ENCODE data around the gene SLC35A3. TPM values are rescaled to one million over a fixed set of nuclear protein-coding genes. Genes with fewer than 3 reads are reported as not detected.

The SLC35A3 gene
- total RNA-seq, 1 experiment from 2014 or later, result 46.5 TPM

GRCh38 chr1:99963041-99963795 is 6.6 kb upstream of the SLC35A3 start:
- DNase-seq (peak; percentile 70), ATAC-seq (peak; percentile 95)
- peak overlapping the region; percentile 1; the same call in 1 of the 2 replicates for H3K27ac ChIP-seq (ENCODE audit: low read length)
- H3K4me3 ChIP-seq (ENCODE audit: low read length), result no peak overlapping the region
- BruUV-seq (replicated peaks), result no TSS peak
- TF ChIP-seq EZH2 (IDR thresholded peaks at IDR 0.05; ENCODE audit: low read length, unreplicated experiment) (no peak), CTCF (conservative IDR thresholded peaks at IDR 0.05; ENCODE audit: low read depth, low read length) (no peak), EZH2phosphoT487 (IDR thresholded peaks at IDR 0.05; ENCODE audit: borderline replicate concordance, low read length) (no peak)
- peak overlapping the region; percentile 29 for H3K4me2 ChIP-seq (ENCODE audit: low read length)
- no peak overlapping the region for H3K9ac ChIP-seq (ENCODE audit: low read length)
- no peaks in the 10 kb centered on the region for H4K20me1 ChIP-seq (ENCODE audit: low read length)
- H3K9me3 ChIP-seq (ENCODE audit: low read length), result no peaks in the 10 kb centered on the region
- H3K27me3 ChIP-seq (ENCODE audit: low read length), result no peaks in the 10 kb centered on the region
- peaks cover 4% of the 10 kb centered on the region for H3F3A ChIP-seq (ENCODE audit: low read length, unreplicated experiment)
- H3K9me2 ChIP-seq (replicated peaks; ENCODE audit: low read length), result no peaks in the 10 kb centered on the region
- no peaks in the 10 kb centered on the region for H3K36me3 ChIP-seq (ENCODE audit: low read depth, low read length)
- ChIA-PET CTCF (no interaction called here), POLR2A (ENCODE audit: unreplicated experiment) (no interaction called here)
- H2AFZ ChIP-seq (ENCODE audit: low read length), result no peak overlapping the region
- H3K79me2 ChIP-seq (ENCODE audit: low read length), result no peaks in the 10 kb centered on the region
- H3K4me1 ChIP-seq (ENCODE audit: insufficient read depth, low read length), result peaks cover 33% of the 10 kb centered on the region
- intact Hi-C loops (cut with micrococcal nuclease), result no loop called here

- Histone ChIP-seq H3K79me2 (ENCODE audit: low read length) (no peaks in the 10 kb centered on the region), H4K20me1 (ENCODE audit: low read length) (no peaks in the 10 kb centered on the region), H3K4me2 (ENCODE audit: low read length) (peak overlapping the region; percentile 67; the same call in 1 of the 2 replicates), H3K9me3 (ENCODE audit: low read length) (no peaks in the 10 kb centered on the region), H2AFZ (ENCODE audit: low read length) (no peak overlapping the region), H3K4me3 (ENCODE audit: low read length) (no peak overlapping the region), H3K4me1 (ENCODE audit: insufficient read depth, low read length) (peaks cover 44% of the 10 kb centered on the region), H3K9me2 (replicated peaks; ENCODE audit: low read length) (no peaks in the 10 kb centered on the region), H3K27me3 (ENCODE audit: low read length) (no peaks in the 10 kb centered on the region), H3K27ac (ENCODE audit: low read length) (peak overlapping the region; percentile 32; the same call in 1 of the 2 replicates), H3K9ac (ENCODE audit: low read length) (no peak overlapping the region), H3F3A (ENCODE audit: low read length, unreplicated experiment) (peaks cover 4% of the 10 kb centered on the region), H3K36me3 (ENCODE audit: low read depth, low read length) (no peaks in the 10 kb centered on the region)
- no TSS peak for BruUV-seq (replicated peaks)
- ChIA-PET CTCF (no interaction called here), POLR2A (ENCODE audit: unreplicated experiment) (interaction anchor here (0.5 kb wide), 1 partner anchor 294 kb away, joined by 3 read pairs; no protein-coding TSS in a partner anchor)
- no peak for TF ChIP-seq EZH2 (IDR thresholded peaks at IDR 0.05; ENCODE audit: low read length, unreplicated experiment)
- no peak for TF ChIP-seq EZH2phosphoT487 (IDR thresholded peaks at IDR 0.05; ENCODE audit: borderline replicate concordance, low read length)
- no peak for TF ChIP-seq CTCF (conservative IDR thresholded peaks at IDR 0.05; ENCODE audit: low read depth, low read length)
- ATAC-seq, result no peak
- DNase-seq, result no peak
- intact Hi-C loops (cut with micrococcal nuclease), result no loop called here
Observed at GRCh38 chr1:99964806-99965205, 5.0 kb upstream of the SLC35A3 start.

Data from PC-3 (cell line).